Measurements from ENCODE around the gene CCR2.
"Not testable (repeated sequence)": the region's sequence is repeated elsewhere in the genome, so short reads cannot be mapped to it uniquely, and the experiment has no call there.

CCR2 gene
- total RNA-seq: 0.05 to 28.8 (median 0.25) reads per million in 17 experiments

DNA sequence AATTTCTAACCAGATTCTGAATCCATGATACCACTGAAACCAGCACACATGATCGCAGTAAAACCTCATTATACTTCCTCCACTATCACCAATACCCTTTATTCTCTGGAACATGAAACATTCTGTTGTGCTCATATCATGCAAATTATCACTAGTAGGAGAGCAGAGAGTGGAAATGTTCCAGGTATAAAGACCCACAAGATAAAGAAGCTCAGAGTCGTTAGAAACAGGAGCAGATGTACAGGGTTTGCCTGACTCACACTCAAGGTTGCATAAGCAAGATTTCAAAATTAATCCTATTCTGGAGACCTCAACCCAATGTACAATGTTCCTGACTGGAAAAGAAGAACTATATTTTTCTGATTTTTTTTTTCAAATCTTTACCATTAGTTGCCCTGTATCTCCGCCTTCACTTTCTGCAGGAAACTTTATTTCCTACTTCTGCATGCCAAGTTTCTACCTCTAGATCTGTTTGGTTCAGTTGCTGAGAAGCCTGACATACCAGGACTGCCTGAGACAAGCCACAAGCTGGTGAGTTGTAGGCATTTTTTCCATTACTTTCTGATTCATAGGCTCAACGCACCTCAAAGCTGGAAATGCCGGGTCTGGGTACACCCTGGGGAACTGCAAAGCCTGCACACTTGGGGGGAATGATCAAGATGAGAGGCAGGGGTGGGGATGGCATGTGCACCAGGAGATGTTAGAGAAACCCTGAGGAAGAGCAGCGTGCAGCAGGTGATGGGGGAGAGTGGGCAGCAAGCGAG is at the start of gene CCR2:
Gene CCR2, plus strand, starts transcription at position 465 of the 764 bp plus-strand sequence. CDS start 3,417 bp downstream, outside the sequence.
- DNase-seq: peak in 2 of 4 experiments; percentile 38

DNA sequence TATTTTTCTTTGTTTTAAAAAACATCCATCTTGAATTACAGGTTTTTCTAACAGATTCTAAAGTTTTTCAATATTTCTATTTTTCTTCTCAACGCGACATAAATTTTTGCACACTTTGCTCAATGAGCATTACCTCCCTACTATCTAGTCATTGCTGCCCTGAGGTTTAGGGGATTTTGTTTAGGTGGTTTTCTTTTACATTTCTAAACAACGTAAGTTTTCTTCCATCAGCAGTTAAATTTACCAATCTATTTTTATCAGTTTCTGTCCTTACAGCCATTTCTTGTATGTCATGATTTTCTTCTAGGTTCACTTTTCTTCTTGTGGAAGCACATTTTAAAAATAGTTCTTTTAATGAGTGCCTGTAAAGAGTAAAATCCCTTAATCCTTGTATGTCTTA is 49.2 kb upstream of the CCR2 start:
- DNase-seq: no peak

DNA sequence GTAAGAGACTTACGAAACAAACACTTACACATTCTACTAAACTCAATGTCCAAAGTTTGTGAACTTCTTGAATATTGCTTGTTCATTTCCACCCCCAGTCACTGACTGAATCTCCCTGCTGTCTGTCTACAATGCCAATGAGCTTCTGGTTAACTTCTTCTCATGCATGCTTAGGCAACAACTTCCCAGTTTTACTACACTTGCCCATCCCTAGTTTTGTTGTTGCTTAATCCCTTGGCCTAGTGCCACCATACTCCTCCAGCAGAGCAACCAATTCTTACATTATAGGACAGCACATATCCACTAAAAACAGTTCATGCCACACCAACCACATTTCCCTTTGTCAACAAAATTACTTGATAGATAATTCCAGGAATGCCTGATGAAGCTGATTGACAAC is 40.9 kb upstream of the CCR2 start:
- peak; percentile 89 to 98 (median 94) for DNase-seq

DNA sequence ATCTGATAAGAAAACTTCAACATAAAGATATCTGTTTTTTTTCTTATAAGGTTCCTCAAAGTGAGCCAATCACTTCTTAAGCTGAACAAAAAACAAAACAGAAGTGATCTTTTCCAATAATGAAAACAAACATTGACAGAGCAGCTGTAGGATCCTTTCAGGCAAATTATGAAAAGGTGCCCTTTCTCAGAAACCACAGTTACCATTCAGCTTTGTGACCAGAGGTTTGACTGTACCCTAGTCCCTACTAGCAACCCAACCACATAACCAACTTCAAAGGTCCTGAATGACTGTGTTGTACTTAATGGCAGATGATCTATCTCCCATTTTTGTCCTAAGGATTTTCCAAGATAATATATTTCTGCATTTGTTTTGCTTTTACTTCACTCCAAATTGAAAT is 39.4 kb upstream of the CCR2 start:
- DNase-seq: peak in 1 of 4 experiments; percentile 30

DNA sequence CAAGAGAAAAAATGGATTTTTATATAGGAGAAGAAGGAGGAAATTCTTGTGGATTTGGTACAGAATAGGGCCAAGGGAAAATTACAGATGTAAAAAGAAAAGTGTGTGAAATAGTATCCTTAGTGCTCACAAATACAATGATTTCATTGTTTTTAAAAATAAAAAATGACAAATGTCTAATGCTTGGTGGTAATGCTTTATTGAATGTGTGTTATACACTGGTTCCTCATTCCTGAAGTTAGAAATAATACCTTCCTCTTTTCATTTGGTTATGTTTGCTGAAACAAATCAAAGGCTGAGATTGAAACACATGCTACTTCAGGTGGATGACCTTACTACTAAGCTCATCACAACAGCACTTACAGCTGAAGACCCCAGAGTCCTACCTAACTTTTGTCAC is 37.7 kb upstream of the CCR2 start:
- DNase-seq: peak in 2 of 4 experiments; percentile 68 to 72

DNA sequence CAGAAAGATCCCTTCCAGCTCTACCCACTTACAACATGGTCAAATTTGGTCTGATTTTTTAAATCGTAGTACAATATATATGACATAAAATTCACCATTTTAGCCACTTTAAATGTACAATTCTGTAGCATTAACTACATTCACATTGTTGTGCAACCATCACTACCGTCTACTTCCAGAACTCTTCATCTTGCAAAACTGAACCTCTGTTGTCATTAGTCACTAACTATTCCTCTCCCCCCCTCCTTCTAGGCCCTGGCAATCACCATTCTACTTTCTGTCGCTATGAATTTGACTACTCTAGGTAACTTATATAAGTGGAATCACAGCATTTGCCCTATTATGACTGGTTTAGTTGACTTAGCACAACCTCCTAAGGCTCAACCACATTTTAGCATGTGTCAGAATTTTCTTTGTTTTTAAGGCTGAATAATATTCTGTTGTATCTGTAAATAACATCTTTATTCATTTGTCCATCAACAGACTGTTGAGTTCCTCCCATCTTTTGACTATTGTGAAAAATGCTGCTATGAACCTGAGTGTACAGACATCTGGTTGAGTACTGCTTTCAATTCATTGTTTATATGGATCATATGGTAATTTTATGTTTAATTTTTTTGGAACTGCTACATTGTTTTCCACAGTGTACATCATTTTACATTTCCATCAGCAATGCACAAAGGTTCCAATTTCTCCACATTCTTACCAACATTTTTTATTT is 35.5 kb upstream of the CCR2 start:
- DNase-seq: peak; percentile 48 to 81 (median 65)

DNA sequence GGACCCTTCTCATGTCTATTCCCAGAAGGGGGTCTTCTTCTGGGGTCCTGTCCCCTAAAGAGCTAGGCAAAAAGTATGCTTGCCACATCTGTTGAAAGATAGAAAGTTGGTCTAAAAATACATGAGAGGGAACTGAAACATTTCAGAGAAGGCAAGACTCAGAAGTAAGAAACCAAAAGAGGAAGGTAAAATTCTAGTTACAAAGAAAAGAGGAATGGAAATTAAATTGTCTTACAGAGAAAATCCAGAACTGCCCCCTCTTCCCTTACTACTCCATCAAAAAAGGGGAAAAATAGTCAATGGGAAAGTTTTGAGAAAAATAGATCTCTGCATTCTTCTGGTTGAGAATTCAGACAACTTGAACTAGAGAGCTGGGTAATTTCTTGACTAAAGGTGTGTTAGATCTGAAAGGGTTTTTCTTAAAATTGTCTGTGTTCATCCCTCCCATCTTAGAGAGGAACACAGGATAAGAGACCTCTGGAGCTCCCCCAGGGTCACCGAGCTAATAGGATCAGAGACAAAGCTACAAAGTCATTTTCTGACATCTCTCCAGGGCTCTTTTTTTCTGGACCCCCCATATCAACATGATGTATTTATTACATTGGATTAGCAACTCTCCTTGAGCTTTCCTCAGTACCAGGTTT is 32.3 kb upstream of the CCR2 start:
- DNase-seq: peak in 2 of 4 experiments; percentile 70 to 76

DNA sequence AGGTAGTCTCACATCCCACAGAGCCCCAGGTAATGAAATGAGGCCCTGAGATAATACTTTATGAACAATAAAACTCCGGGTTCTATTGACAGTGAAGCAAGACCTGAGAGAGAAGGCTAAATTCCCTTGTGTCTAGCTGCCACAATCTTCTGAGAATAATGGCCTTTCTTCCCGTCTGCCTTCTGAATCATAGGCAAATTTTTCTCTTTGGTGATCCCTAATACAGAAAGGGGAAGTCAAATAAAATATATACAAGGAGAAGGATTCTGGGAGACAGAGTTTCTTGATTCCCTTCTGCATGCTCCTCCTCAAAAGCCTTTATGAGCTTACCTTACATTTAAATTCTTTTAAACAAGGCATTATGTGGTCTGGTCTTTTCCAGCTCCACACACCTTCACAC is 29.9 kb upstream of the CCR2 start:
- DNase-seq: peak in 2 of 4 experiments; percentile 55 to 58

DNA sequence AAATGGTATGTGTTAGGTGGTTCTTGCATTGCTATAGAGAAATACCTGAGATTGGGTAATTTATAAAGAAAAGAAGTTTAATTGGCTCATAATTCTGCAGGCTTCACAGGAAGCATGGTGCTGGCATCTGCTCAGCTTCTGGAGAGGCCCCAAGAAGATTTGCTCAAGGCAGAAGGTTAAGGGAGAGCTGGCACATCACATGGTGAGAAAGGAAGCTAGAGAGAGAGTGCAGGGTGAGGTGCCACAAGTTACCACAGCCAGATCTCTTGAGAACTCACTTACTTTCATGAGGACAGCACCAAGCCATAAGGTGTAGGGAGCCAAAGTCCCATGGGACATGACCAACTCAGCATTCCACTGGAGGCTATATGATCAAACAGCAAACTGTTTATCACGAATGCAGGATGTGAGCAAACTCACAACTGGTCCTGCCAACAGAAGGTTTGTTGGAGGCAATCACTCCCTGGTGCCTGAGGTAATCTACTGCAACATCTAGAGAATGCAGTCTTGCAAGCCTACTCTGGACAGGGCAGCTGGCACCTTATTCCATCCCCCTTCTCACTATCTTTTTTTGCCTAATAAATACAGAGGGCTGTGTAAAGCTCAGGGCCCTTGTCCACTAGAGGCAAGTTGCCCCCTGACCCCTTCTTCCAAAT is 28.1 kb upstream of the CCR2 start:
- DNase-seq: no peak

DNA sequence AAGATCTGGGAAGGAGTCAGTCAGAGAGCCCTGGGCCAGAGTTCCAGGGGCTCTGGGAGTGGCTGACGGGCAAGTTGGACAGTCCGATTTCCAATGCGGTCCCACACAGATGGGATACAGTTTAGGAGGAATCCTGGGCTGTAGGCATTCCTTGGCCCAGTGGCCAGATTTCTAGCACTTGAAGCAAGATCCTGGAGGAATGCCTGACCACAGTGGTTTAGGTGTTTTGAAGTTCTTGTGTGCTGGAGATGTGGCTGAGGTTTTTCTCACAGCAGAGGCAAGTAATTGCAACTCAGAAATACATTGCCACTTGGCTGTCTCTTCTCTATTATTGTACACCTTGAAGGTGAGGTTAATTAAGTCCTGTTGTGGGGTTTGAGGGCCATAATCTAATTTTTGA is 23.2 kb upstream of the CCR2 start:
- DNase-seq: not testable (repeated sequence)

DNA sequence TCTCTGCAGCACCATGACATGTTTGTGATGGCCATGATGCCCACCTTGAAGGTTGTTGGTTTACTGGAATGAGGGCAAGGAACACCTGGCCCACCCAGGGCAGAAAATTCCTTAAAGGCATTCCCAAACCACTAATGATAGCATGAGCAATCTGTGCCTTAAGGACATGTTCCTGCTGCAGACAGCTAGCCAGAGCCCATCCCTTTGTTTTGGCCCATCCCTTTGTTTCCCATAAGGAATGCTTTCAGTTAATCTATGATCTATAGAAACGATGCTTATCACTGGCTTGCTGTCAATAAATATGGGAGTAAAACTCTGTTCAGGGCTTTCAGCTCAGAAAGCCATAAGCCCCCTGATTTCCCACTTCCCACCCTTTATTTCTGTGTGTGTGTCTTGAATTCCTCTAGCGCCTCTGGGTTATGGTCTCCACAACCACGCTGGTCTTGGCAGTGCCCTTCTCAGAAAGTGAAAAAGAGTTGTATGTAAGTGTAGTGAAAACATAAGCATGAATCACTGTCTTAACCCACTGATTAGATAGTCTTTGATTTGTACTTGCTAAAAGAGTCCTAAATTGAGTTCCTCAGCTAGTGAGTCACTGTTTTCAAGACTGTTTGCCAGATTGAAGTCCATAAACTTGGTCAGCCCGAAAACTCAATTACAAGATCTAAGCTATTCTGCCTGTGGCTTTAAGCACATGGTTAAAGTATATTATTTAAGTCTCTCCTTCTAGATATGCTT is 19.0 kb upstream of the CCR2 start:
- no peak for DNase-seq

DNA sequence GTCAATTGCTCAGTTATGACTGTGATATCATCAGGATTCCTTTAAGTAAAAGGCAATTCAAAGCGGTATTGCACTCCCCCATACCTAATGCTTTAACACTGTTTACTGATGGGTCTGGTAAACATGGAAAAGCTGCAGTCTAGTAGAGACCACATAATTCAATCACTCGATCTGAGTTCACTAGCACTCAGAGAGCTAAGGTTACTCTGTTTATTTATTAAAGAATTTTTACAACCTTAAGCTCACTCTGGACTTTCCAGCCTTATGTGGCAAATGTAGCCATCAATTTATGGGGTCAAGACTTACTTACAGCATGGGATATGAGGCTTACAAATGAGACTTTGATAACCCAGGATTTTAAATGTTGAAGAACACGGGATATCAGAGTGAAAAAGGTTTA is 18.4 kb upstream of the CCR2 start:
- no peak for DNase-seq

DNA sequence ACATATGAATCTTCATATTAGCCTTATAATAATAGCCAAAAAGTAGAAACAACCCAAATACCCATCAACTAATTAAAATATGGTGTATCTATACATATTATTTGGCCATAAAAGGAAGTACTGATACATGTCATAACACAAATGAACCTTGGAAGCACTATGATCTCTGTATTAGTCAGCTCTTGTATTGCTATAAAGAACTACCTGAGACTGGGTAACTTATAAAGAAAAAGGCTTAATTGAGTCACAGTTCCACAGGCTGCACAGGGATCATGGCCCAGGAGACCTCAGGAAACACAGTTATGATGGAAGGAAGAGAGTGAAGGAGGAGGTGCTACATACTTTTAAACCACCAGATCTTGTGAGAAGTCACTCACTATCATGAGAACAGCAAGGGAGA is 16.0 kb upstream of the CCR2 start:
- no peak for DNase-seq

DNA sequence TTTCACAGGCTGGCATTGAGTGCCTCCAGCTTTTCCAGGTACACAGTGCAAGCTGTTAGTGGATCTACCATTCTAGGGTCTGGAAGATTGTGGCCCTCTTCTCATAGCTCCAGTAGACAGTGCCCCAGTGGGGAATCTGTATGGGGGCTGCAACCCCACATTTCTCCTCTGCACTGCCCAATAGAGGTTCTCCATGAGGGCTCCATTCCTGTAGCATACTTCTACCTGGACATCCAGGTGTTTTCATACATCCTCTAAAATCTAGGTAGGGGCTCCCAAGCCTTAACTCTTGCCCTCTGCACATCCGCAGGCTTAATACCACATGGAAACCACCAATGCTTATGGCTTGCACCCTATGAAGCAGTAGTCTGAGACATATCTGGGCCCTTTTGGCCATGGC is 15.1 kb upstream of the CCR2 start:
- DNase-seq: no peak

DNA sequence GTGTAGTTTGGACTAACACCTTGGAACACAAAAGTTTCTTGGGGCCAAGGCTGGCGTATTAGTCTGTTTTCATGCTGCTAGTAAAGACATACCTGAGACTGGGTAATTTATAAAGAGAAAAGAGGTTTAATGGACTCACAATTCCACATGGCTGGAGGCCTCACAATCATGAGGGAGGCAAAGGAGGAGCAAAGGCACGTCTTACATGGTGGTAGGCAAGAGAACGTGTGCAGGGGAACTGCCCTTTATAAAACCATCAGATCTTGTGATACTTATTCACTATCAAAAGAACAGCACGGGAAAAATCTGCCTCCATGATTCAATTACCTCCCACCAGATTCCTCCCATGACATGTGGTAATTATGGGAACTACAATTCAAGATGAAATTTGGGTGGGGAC is 9.4 kb upstream of the CCR2 start:
- no peak for DNase-seq

DNA sequence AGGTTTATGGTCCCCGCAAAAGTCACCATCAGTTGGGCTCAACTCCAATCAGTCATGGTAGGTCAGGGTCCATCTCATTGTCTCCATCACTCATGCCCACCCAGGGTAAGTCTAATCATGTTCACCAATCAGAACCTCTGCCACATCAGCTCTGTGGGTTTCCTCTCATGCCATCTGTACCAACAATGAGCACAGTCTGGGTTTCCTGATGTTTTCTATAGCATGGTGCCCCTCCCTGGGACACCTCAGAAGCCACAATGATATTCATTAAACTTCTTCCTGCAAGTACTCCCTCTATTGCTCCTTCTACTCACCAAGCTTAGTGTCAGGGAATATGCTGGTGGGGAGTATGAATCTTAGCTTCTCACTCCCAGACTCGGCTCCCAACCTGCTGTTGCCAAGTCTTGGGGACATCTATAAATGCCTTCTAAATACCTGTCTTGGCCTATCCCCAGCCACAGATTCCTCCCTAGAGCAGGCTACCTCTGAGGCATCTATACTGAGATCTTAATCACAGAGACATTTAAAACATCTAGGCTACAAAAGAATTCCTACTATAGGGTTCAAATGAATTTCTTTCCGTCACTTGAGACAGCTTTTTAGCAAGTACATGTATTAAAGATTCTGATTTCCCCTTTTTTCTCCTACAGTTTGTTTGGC is 5.0 kb upstream of the CCR2 start:
- no peak for DNase-seq

DNA sequence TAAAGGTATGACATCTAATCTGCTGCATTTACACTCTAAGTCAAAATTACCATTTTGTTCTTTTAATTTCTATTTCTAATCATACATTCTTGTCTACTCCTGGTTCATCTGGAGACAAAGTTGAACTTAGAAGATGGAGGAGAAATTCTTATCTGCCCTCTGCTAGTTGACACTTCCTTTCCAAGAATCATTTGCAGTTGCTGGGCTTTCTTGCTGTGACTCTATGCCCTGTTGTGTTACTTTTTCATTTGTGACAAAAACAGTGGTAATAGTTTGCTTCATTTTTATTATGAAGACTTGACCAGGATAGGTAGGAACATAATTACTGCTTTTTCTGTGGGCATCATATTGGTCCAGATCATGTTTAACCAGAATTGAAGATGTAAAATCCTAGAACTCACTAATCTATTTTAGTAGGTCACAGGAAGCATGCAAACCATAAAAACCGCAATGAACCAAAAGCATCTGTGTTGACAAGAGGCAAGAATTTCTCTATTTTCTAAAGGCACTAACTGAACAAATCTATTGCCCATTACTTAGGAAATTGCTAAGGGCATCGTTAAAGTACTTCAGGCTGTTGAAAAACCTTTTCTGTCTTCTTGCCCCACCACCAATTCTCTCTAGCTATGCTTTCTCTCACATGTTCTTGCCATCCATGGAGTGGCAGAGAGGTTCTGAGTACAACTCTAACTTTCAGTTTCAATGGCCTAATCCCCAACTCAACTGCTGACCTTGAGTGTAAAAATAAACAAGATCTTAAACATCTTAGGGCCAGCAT is 4.2 kb upstream of the CCR2 start:
- no peak for DNase-seq

DNA sequence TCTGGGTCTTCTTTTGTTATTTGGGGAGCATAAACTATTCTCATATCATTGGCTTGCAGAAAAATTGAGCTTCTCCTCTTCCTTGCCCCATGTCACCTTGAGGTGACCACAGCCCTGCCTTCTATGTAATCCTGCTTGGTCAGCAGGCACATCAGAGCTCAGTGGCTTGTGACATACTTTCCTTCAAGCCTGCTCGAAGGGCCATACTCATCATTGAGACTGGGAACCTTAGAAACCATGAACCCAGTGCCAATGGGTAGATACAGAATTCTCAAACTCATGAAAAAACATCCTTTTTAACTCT is 3.7 kb upstream of the CCR2 start:
- peak in 3 of 4 experiments; percentile 27 to 35 (median 33) for DNase-seq

DNA sequence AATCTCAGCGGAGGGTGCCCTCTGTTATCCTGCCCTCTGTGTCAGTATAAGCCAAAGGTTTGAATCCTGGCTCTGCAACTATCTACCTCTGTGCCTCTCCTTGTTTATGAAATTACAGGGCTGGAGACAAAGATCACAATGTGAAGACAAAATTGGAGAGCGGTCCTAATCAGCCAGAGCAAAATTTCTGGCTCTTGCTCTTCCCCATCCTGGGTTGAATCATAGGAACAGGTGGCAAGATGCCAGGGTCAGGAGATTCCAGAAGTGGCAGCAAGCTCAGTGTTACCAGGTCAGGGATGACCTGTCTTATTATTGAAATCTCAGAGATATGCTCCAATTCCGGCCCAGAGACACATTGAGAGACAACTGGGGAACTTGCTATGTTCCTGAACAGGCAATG is 2.3 kb upstream of the CCR2 start:
- peak in 1 of 4 experiments; percentile 33 for DNase-seq

DNA sequence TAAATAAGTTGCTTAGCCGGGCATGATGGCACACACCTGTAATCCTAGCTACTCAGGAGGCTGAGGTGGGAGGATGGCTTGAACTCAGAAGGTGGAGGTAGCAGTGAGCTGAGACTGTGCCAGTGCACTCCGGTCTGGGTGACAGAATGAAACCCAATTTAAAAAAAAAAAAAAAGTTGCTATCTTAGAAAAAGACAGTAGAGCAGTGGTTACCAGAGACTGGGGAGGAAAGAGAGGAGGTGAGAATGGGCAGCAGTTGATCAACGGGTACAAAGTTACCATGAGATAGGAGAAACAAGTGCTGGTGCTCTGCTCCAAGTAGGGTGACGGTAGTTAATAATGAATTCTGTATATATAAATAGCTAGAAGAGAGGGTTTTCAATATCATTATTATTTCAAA is 821 bp upstream of the CCR2 start:
- no peak for DNase-seq

DNA sequence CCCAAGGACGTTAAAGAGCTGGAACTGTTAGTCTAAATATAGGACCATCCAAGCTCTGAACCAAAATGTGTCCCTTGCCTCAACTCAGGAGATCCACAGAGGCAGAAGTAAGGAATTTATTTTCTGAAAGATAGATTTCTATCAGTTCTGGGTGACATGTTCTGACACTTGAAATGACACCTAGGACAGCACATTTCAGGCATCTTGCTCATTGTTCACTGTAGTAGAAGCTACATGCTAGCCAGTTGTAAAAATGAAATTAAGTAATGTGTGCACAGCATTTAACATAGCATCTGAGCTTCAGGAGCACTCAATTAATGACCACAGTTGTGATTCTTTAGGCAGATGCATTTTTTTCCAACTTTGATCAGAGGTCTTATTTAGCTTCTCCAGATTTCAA is 567 bp downstream of the CCR2 start:
- no peak for DNase-seq
